Inferior parietal cortex (tissue), 1 donor: ENCODE measurements around the gene GALNT17.

ENCODE experiments used
- DNase-seq: peaks from one replicate; pipeline ENCODE4 v3.0.0-alpha.2; 2016; ENCODE audit errors: extremely low spot score

Gene GALNT17

GRCh38 chr7:71687286-71687685, 555.3 kb downstream of the GALNT17 start:
- DNase-seq: no peak

GRCh38 chr7:71687831-71688599, 556.1 kb downstream of the GALNT17 start:
- DNase-seq: no peak

- DNase-seq: no peak
Measured at GRCh38 chr7:71691538-71691937, 559.6 kb downstream of the GALNT17 start.

- DNase-seq: no peak
Measured at GRCh38 chr7:71694665-71695064, 562.7 kb downstream of the GALNT17 start.

GRCh38 chr7:71695186-71695585, 563.2 kb downstream of the GALNT17 start:
- DNase-seq: no peak

GRCh38 chr7:71696511-71696910, 564.6 kb downstream of the GALNT17 start:
- DNase-seq: no peak

- no peak for DNase-seq
Measured at GRCh38 chr7:71697400-71697799, 565.5 kb downstream of the GALNT17 start.

- DNase-seq: peak; percentile 54
Measured at GRCh38 chr7:71705217-71705616, 573.3 kb downstream of the GALNT17 start.

GRCh38 chr7:71705901-71706596, 574.1 kb downstream of the GALNT17 start:
- no peak for DNase-seq

- DNase-seq: no peak
Measured at GRCh38 chr7:71706597-71706975, 574.6 kb downstream of the GALNT17 start.

GRCh38 chr7:71707041-71707440, 575.1 kb downstream of the GALNT17 start:
- DNase-seq: no peak

- DNase-seq: no peak
Measured at GRCh38 chr7:71708710-71709109, 576.8 kb downstream of the GALNT17 start.

- no peak for DNase-seq
Measured at GRCh38 chr7:71710442-71710841, 578.5 kb downstream of the GALNT17 start.

GRCh38 chr7:71712653-71713180, 580.8 kb downstream of the GALNT17 start:
- no peak for DNase-seq

GRCh38 chr7:71716690-71717089, 584.7 kb downstream of the GALNT17 start:
- no peak for DNase-seq

- DNase-seq: no peak
Measured at GRCh38 chr7:71718563-71718962, 586.6 kb downstream of the GALNT17 start.

GRCh38 chr7:71721742-71722141, 589.8 kb downstream of the GALNT17 start:
- no peak for DNase-seq

- DNase-seq: no peak
Measured at GRCh38 chr7:71723859-71724258, 591.9 kb downstream of the GALNT17 start.

GRCh38 chr7:71727347-71727746, 595.4 kb downstream of the GALNT17 start:
- no peak for DNase-seq

GRCh38 chr7:71731740-71732139, 599.8 kb downstream of the GALNT17 start:
- DNase-seq: no peak

GRCh38 chr7:71733107-71733870, 601.3 kb downstream of the GALNT17 start:
- peak; percentile 88 for DNase-seq

- DNase-seq: peak; percentile 89
Measured at GRCh38 chr7:71735961-71736556, 604.1 kb downstream of the GALNT17 start.
